Lower leg skin (tissue), 3 donors: ENCODE results near the gene UBL7.

Source experiments
- CTCF ChIP-seq, 3 donors: fragments of 450-650 bp; IDR thresholded peaks; one replicate each; pipeline ENCODE4 v1.5.1; 2016; ENCODE audit warnings: antibody characterized with exemption in 3 of 3, mild to moderate bottlenecking in 3 of 3, moderate library complexity in 2 of 3
- POLR2A ChIP-seq, 2 donors: fragments of 450-650 bp; IDR thresholded peaks; one replicate each; pipeline ENCODE4 v1.6.1; 2016 to 2017; ENCODE audit warnings: antibody characterized with exemption in 2 of 2, mild to moderate bottlenecking in 1 of 2, moderate library complexity in 1 of 2

GRCh38 chr15:74415966-74416916 lies 44.7 kb downstream of the UBL7 start:
- TF ChIP-seq CTCF (IDR thresholded peaks at IDR 0.05) (no peak), POLR2A (IDR thresholded peaks at IDR 0.05) (no peak)
